IPS-18a (cell line): Measurements from ENCODE around the gene RELA.
A peak's percentile ranks its signal among the peaks of the same experiment; 100 is the strongest.
"Not testable (repeated sequence)": the region's sequence is repeated elsewhere in the genome, so short reads cannot be mapped to it uniquely, and the experiment has no call there.

Experiments used
- H3K27ac ChIP-seq: one replicate; pipeline ENCODE4 v1.5.1; 2013; ENCODE audit warnings: low read length
- H3K27me3 ChIP-seq: one replicate; pipeline ENCODE4 v1.6.1; 2013; ENCODE audit warnings: mild to moderate bottlenecking, low read length; ENCODE audit not compliant: control insufficient read depth, insufficient read depth
- H3K36me3 ChIP-seq: one replicate; pipeline ENCODE4 v1.6.1; 2013; ENCODE audit warnings: low read depth, low read length; ENCODE audit not compliant: control insufficient read depth
- H3K4me1 ChIP-seq: one replicate; pipeline ENCODE4 v1.6.1; 2013; ENCODE audit warnings: low read depth, low read length; ENCODE audit not compliant: control insufficient read depth
- H3K4me3 ChIP-seq: one replicate; pipeline ENCODE4 v1.5.1; 2013; ENCODE audit warnings: low read length
- H3K9ac ChIP-seq: one replicate; pipeline ENCODE4 v1.6.1; 2013; ENCODE audit warnings: mild to moderate bottlenecking, low read length, moderate library complexity
- H3K9me3 ChIP-seq: one replicate; pipeline ENCODE4 v1.6.1; 2013; ENCODE audit warnings: low read depth, low read length; ENCODE audit not compliant: control insufficient read depth

Gene RELA

GRCh38 chr11:65662247-65662798 is 393 bp downstream of the RELA start:
- H3K27ac ChIP-seq: no peak overlapping the region
- H3K27me3 ChIP-seq: no peaks in the 10 kb centered on the region
- peaks cover 35% of the 10 kb centered on the region for H3K36me3 ChIP-seq
- peak overlapping the region; percentile 94 for H3K4me3 ChIP-seq
- peak overlapping the region; percentile 57 for H3K9ac ChIP-seq
- no peaks in the 10 kb centered on the region for H3K9me3 ChIP-seq
- no peaks in the 10 kb centered on the region for H3K4me1 ChIP-seq

GRCh38 chr11:65661599-65662246 is 993 bp downstream of the RELA start:
- Histone ChIP-seq H3K9ac (peak overlapping the region; percentile 57), H3K9me3 (no peaks in the 10 kb centered on the region), H3K36me3 (peaks cover 39% of the 10 kb centered on the region), H3K27me3 (no peaks in the 10 kb centered on the region), H3K4me1 (no peaks in the 10 kb centered on the region), H3K27ac (no peak overlapping the region), H3K4me3 (peak overlapping the region; percentile 94)

GRCh38 chr11:65660908-65661307 is 1.8 kb downstream of the RELA start:
- not testable (repeated sequence) for H3K4me1 ChIP-seq, H3K9me3 ChIP-seq, H3K27ac ChIP-seq, H3K4me3 ChIP-seq, H3K27me3 ChIP-seq, H3K9ac ChIP-seq
- peaks cover 40% of the 10 kb centered on the region for H3K36me3 ChIP-seq

GRCh38 chr11:65660038-65660437 is 2.7 kb downstream of the RELA start:
- H3K27ac ChIP-seq: no peak overlapping the region
- H3K4me3 ChIP-seq: no peak overlapping the region
- no peaks in the 10 kb centered on the region for H3K4me1 ChIP-seq
- peaks cover 49% of the 10 kb centered on the region for H3K36me3 ChIP-seq
- no peaks in the 10 kb centered on the region for H3K9me3 ChIP-seq
- no peaks in the 10 kb centered on the region for H3K27me3 ChIP-seq
- no peak overlapping the region for H3K9ac ChIP-seq

GRCh38 chr11:65658174-65659021 is 4.3 kb downstream of the RELA start:
- H3K4me1 ChIP-seq: peaks cover under 1% of the 10 kb centered on the region
- no peak overlapping the region for H3K27ac ChIP-seq
- H3K27me3 ChIP-seq: no peaks in the 10 kb centered on the region
- H3K36me3 ChIP-seq: peaks cover 52% of the 10 kb centered on the region
- H3K9me3 ChIP-seq: no peaks in the 10 kb centered on the region
- no peak overlapping the region for H3K4me3 ChIP-seq
- no peak overlapping the region for H3K9ac ChIP-seq

- Histone ChIP-seq H3K27ac (no peak overlapping the region), H3K9ac (no peak overlapping the region), H3K4me3 (no peak overlapping the region), H3K4me1 (peaks cover 5% of the 10 kb centered on the region), H3K9me3 (no peaks in the 10 kb centered on the region), H3K36me3 (peaks cover 52% of the 10 kb centered on the region), H3K27me3 (no peaks in the 10 kb centered on the region)
Observed at GRCh38 chr11:65657426-65657825, 5.3 kb downstream of the RELA start.

- Histone ChIP-seq H3K4me1 (peaks cover 5% of the 10 kb centered on the region), H3K27ac (no peak overlapping the region), H3K4me3 (no peak overlapping the region), H3K27me3 (no peaks in the 10 kb centered on the region), H3K9me3 (no peaks in the 10 kb centered on the region), H3K36me3 (peaks cover 49% of the 10 kb centered on the region), H3K9ac (no peak overlapping the region)
Observed at GRCh38 chr11:65655570-65656332, 7.0 kb downstream of the RELA start.

- Histone ChIP-seq H3K4me3 (no peak overlapping the region), H3K36me3 (peaks cover 41% of the 10 kb centered on the region), H3K27ac (no peak overlapping the region), H3K9ac (no peak overlapping the region), H3K9me3 (no peaks in the 10 kb centered on the region), H3K4me1 (peaks cover 5% of the 10 kb centered on the region), H3K27me3 (no peaks in the 10 kb centered on the region)
Observed at GRCh38 chr11:65654375-65655349, 8.1 kb downstream of the RELA start.

GRCh38 chr11:65653229-65654225 is 9.2 kb downstream of the RELA start:
- Histone ChIP-seq H3K9ac (peak overlapping the region; percentile 69), H3K27me3 (no peaks in the 10 kb centered on the region), H3K4me3 (peak overlapping the region; percentile 64), H3K36me3 (peaks cover 29% of the 10 kb centered on the region), H3K9me3 (no peaks in the 10 kb centered on the region), H3K4me1 (peaks cover 5% of the 10 kb centered on the region), H3K27ac (peak overlapping the region; percentile 73)
